Measurements from ENCODE around the gene FRK.

DNA sequence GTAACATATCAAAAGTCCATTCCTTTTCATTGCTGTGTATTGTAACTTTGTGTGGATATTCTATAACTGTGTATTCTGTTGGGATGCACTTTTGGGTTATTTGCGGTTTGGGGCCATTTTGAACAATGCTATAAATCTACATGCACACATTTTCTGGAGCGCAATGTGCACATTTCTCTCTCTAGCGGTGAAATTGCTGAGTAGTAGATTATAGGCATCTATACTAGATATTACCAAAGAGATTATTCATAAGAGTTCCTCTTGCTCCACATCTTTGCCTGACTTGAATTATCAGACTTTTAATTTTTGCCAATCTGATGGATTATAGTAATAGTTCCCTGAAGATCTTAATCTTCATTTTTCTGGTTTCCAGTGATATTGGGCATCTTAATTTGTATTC, 18.3 kb upstream of the FRK start:
- TF ChIP-seq POLR2A (IDR thresholded peaks at IDR 0.05) = no peak
- TF ChIP-seq, protein P1, sequence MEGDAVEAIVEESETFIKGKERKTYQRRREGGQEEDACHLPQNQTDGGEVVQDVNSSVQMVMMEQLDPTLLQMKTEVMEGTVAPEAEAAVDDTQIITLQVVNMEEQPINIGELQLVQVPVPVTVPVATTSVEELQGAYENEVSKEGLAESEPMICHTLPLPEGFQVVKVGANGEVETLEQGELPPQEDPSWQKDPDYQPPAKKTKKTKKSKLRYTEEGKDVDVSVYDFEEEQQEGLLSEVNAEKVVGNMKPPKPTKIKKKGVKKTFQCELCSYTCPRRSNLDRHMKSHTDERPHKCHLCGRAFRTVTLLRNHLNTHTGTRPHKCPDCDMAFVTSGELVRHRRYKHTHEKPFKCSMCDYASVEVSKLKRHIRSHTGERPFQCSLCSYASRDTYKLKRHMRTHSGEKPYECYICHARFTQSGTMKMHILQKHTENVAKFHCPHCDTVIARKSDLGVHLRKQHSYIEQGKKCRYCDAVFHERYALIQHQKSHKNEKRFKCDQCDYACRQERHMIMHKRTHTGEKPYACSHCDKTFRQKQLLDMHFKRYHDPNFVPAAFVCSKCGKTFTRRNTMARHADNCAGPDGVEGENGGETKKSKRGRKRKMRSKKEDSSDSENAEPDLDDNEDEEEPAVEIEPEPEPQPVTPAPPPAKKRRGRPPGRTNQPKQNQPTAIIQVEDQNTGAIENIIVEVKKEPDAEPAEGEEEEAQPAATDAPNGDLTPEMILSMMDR (IDR thresholded peaks at IDR 0.05) = no peak

All from testis (tissue), 2 donors.